Epithelial cell of proximal tubule (primary cell): ENCODE measurements around the gene RSAD2. TPM values are rescaled to one million over a fixed set of nuclear protein-coding genes. Genes with fewer than 3 reads are reported as not detected.

Experiments used
- DNase-seq: peaks from one replicate; pipeline ENCODE4 v3.0.0-alpha.2; 2011; ENCODE audit warnings: low read depth
- H3K4me3 ChIP-seq: 2 replicates; pipeline ENCODE4 v1.5.1; 2011; ENCODE audit warnings: low read depth, mild to moderate bottlenecking, low read length
- CTCF ChIP-seq: conservative IDR thresholded peaks from 2 replicates; pipeline ENCODE4 v1.5.1; 2012; ENCODE audit warnings: low read depth, mild to moderate bottlenecking, low read length
- total RNA-seq: library from RNA; depleted of rRNA; stranded (reverse); fragments of >200 nt; gene quantifications from 2 replicates; pipeline ENCODE4 v1.2.3, GENCODE V29; 2015

The RSAD2 gene
- total RNA-seq, 1 donor from 2014 or later = under 0.01 TPM

DNA sequence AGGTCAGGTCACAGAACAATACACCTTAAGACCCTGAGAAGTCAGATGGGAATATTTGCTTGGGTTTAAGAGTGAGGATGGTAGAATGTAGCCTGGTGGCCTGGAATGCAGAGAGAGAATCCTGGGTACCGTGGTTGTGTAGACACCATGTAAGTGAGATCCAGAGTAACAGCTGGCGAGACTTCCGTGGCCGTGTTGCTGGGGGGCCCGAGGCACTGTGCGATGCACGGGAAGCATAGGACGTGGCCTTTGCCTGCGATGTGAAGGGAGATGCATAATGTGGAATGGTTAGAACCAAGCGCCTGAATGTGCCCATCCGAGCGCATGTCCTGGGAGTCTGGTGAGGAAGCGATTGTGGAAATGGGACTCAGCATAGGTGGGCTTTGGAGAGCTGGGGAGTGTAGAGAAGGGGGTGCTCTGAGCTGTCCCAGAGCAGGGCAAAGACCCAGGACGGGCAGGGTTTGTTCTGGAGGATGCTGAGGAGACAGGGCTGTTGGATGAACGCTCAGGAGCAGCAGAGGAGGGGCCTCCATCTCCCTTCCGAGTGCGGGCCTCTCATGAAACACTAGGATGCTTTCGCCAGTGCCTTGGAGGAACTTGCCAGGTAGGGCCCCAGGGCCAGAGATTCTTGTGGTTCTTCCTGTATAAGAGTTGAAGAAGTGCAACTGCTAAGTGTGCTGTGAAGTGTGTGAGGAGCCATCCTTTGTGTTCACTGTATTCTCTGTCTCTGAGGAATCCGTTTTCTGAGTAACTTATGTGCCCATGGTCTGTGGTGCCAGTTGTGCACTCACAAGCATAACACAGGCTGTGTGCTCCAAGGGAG is 46.7 kb downstream of the RSAD2 start:
- DNase-seq = no peak
- TF ChIP-seq CTCF = no peak
- no peak overlapping the region for H3K4me3 ChIP-seq

DNA sequence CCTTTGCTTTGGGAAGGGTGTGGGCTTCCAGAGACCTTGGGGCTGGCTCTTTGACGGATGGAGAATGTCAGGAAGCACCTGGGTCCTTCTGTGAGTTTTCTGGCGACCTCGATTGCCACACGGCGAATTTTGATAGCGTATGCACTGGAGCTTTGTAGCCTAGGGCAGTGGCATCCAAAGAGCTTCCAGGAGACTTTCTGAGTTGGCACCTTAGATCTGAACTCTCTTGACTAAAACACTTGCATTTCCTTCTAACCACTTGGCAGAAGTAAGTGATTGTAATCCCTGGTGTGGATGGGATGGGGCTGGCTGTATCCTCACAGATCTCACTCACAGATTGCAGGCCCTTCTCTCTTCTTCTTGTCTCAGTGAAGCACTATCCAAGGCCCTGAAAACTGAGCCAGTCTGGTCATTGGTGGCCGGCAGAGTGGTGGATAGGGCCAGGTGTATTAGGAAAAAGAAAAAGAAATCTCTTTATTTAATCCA is 47.4 kb downstream of the RSAD2 start:
- TF ChIP-seq CTCF = no peak
- H3K4me3 ChIP-seq = no peak overlapping the region
- no peak for DNase-seq

DNA sequence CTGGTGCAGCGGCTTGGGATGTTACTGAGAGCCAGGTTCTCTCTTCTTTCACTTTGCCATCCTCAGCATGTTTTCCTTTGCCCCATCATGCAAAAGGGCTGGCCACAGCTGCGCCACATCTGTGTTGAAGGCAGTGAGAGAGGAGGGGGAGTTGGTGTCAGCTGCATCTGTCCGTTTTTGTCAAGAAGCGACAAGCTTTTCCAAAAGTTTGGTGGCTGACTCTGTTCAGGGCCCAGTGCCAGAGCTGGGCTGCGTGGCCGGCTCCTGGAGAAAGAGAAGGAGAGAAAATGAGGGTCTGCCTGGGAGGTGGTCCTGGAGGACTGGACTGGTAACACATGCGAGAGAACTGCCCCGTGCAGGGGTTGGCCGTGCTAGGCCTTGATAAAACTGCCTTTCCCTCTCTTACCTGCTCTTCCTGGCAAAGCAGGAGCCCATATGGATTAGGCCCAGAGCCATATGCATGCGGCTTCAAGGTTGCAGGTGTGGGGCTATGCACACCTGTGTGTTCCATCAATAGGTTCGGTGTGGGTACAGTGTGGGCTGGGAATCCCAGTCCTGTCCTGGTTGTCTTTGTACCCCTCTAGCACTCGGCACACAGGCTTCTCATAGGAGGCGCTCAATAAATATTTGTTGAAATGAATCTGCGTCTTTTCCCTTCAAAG is 48.6 kb downstream of the RSAD2 start:
- H3K4me3 ChIP-seq = no peak overlapping the region
- no peak for DNase-seq
- no peak for TF ChIP-seq CTCF

DNA sequence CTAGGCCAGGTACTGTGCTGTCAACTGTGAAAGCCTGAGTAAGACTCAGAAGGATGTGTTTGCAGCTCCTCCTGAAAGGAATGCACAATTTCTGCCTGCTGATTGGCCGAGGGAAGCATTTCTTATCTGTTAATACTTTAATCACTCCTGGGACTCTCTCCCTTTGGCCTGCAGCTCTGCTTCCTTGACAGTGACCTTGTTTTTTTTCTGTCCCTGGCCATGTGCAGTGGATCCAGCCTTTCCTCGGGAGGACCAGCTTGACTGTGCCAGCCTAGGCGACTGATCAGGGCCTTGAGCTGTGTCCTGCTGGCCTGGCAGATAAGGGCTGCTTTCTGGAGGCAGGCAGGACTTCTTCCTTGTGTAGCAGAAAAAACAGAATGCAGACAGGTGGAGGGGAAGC is 49.6 kb downstream of the RSAD2 start:
- no peak for TF ChIP-seq CTCF
- no peak for DNase-seq
- H3K4me3 ChIP-seq = no peak overlapping the region

- no peak for TF ChIP-seq CTCF
- DNase-seq = no peak
- H3K4me3 ChIP-seq = no peak overlapping the region
Measured at GRCh38 chr2:6927753-6928152, 50.2 kb downstream of the RSAD2 start.

- no peak for TF ChIP-seq CTCF
- no peak overlapping the region for H3K4me3 ChIP-seq
- DNase-seq = no peak
Measured at GRCh38 chr2:6928452-6928851, 50.9 kb downstream of the RSAD2 start.
